ENCODE data around the gene IQUB.

- TF ChIP-seq CTCF (IDR thresholded peaks at IDR 0.05 in 8 of 11, conservative IDR thresholded peaks at IDR 0.05 in 3 of 11) (no peak), POLR2A (IDR thresholded peaks at IDR 0.05) (no peak)
Measured at GRCh38 chr7:123562121-123562520, 27.7 kb upstream of the IQUB start.

All from spleen (tissue), 7 donors.